ENCODE data around the gene EBNA1BP2.

GRCh38 chr1:43184995-43185394 lies 12.9 kb upstream of the EBNA1BP2 start:
- TF ChIP-seq, protein P1, sequence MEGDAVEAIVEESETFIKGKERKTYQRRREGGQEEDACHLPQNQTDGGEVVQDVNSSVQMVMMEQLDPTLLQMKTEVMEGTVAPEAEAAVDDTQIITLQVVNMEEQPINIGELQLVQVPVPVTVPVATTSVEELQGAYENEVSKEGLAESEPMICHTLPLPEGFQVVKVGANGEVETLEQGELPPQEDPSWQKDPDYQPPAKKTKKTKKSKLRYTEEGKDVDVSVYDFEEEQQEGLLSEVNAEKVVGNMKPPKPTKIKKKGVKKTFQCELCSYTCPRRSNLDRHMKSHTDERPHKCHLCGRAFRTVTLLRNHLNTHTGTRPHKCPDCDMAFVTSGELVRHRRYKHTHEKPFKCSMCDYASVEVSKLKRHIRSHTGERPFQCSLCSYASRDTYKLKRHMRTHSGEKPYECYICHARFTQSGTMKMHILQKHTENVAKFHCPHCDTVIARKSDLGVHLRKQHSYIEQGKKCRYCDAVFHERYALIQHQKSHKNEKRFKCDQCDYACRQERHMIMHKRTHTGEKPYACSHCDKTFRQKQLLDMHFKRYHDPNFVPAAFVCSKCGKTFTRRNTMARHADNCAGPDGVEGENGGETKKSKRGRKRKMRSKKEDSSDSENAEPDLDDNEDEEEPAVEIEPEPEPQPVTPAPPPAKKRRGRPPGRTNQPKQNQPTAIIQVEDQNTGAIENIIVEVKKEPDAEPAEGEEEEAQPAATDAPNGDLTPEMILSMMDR (IDR thresholded peaks at IDR 0.05; ENCODE audit: low read length): no peak
- TF ChIP-seq EZH2 (IDR thresholded peaks at IDR 0.05; ENCODE audit: borderline replicate concordance, low read length): no peak

All from OCI-LY1 (cell line).